ENCODE data around the gene HYAL4.
"Not testable (repeated sequence)": the region's sequence is repeated elsewhere in the genome, so short reads cannot be mapped to it uniquely, and the experiment has no call there.

- TF ChIP-seq TAF1 (IDR thresholded peaks at IDR 0.05; ENCODE audit: low read depth); CTCF (IDR thresholded peaks at IDR 0.05; ENCODE audit: poor library complexity, severe bottlenecking): not testable (repeated sequence)
These were observed 9.3 kb downstream of the HYAL4 start for GRCh38 chr7:123854291-123854690.
